GM12873 (cell line): Measurements from ENCODE around the gene STUM.

Source experiments
- CTCF ChIP-seq: IDR thresholded peaks from 2 replicates; pipeline ENCODE4 v1.5.1; 2012; ENCODE audit warnings: low read depth, mild to moderate bottlenecking, moderate library complexity, low read length, control low read depth; ENCODE audit not compliant: insufficient read depth; ENCODE audit errors: missing control alignments

The STUM gene

GRCh38 chr1:226548256-226549093 lies at the start of gene STUM:
STUM (plus strand) TSS chr1:226548764; CDS start chr1:226548905, 141 bp downstream.
- TF ChIP-seq CTCF: no peak

GRCh38 chr1:226506021-226506420 lies 42.5 kb upstream of the STUM start:
- no peak for TF ChIP-seq CTCF

GRCh38 chr1:226506921-226507320 lies 41.6 kb upstream of the STUM start:
- TF ChIP-seq CTCF: no peak

- TF ChIP-seq CTCF: no peak
Measured at GRCh38 chr1:226510453-226510852, 38.1 kb upstream of the STUM start.

- TF ChIP-seq CTCF: no peak
Measured at GRCh38 chr1:226511296-226511695, 37.3 kb upstream of the STUM start.

GRCh38 chr1:226512076-226512728 lies 36.4 kb upstream of the STUM start:
- no peak for TF ChIP-seq CTCF

- no peak for TF ChIP-seq CTCF
Measured at GRCh38 chr1:226518375-226518774, 30.2 kb upstream of the STUM start.
